ENCODE measurements around the gene F2RL2.

The F2RL2 gene

GRCh38 chr5:76594107-76594506 lies 29.1 kb downstream of the F2RL2 start:
- DNase-seq = no peak
- intact Hi-C loops (cut with DNase I) = no loop called here

GRCh38 chr5:76592692-76593091 lies 30.5 kb downstream of the F2RL2 start:
- DNase-seq = no peak
- intact Hi-C loops (cut with DNase I) = no loop called here

GRCh38 chr5:76591366-76591765 lies 31.8 kb downstream of the F2RL2 start:
- intact Hi-C loops (cut with DNase I) = no loop called here
- DNase-seq = no peak

GRCh38 chr5:76590027-76590426 lies 33.2 kb downstream of the F2RL2 start:
- intact Hi-C loops (cut with DNase I) = no loop called here

GRCh38 chr5:76586531-76586930 lies 36.7 kb downstream of the F2RL2 start:
- intact Hi-C loops (cut with DNase I) = no loop called here
- no peak for DNase-seq

More at GRCh38 chr5:76590027-76590426, 33.2 kb downstream of the F2RL2 start:
- DNase-seq = no peak

GRCh38 chr5:76585783-76586217 lies 37.4 kb downstream of the F2RL2 start:
- intact Hi-C loops (cut with DNase I) = no loop called here
- DNase-seq = no peak

- intact Hi-C loops (cut with DNase I) = no loop called here
- DNase-seq = no peak
Measured at GRCh38 chr5:76583163-76584047, 39.8 kb downstream of the F2RL2 start.

GRCh38 chr5:76582230-76583162 lies 40.7 kb downstream of the F2RL2 start:
- no peak for DNase-seq
- intact Hi-C loops (cut with DNase I) = no loop called here

GRCh38 chr5:76580981-76581380 lies 42.2 kb downstream of the F2RL2 start:
- intact Hi-C loops (cut with DNase I) = no loop called here
- no peak for DNase-seq

- no peak for DNase-seq
- intact Hi-C loops (cut with DNase I) = no loop called here
Measured at GRCh38 chr5:76579166-76579937, 43.9 kb downstream of the F2RL2 start.

GRCh38 chr5:76576996-76577395 lies 46.2 kb downstream of the F2RL2 start:
- intact Hi-C loops (cut with DNase I) = no loop called here
- DNase-seq = no peak

- intact Hi-C loops (cut with DNase I) = no loop called here
- no peak for DNase-seq
Measured at GRCh38 chr5:76576450-76576849, 46.8 kb downstream of the F2RL2 start.

- intact Hi-C loops (cut with DNase I) = no loop called here
- DNase-seq = no peak
Measured at GRCh38 chr5:76571559-76571958, 51.6 kb downstream of the F2RL2 start.

- intact Hi-C loops (cut with DNase I) = no loop called here
- DNase-seq = no peak
Measured at GRCh38 chr5:76570153-76570552, 53.0 kb downstream of the F2RL2 start.

Measured in head of caudate nucleus (tissue), 42 donors.